NB4 (cell line): ENCODE measurements around the gene OIT3.

Experiments used
- DNase-seq: peaks from one replicate; pipeline ENCODE4 v3.0.0; 2010; ENCODE audit warnings: low read depth
- H3K4me3 ChIP-seq: one replicate; pipeline ENCODE4 v1.5.1; 2011; ENCODE audit warnings: mild to moderate bottlenecking, low read depth, low read length, moderate library complexity
- CTCF ChIP-seq: IDR thresholded peaks from one replicate; pipeline ENCODE4 v1.5.1; 2012; ENCODE audit warnings: low read depth, low read length
- MYC ChIP-seq: IDR thresholded peaks from 2 replicates; pipeline ENCODE4 v1.6.1; 2011; ENCODE audit warnings: low read depth, low read length
- POLR2A ChIP-seq: IDR thresholded peaks from 2 replicates; pipeline ENCODE4 v1.6.1; 2011; ENCODE audit warnings: mild to moderate bottlenecking; ENCODE audit not compliant: insufficient read length; ENCODE audit errors: extremely low read depth
- TF ChIP-seq, protein P1 (sequence below): IDR thresholded peaks from 2 replicates; pipeline ENCODE4 v1.6.1; 2011; ENCODE audit warnings: low read depth, low read length

OIT3 gene

GRCh38 chr10:72927485-72927884 is 33.9 kb downstream of the OIT3 start:
- H3K4me3 ChIP-seq, result no peak overlapping the region
- DNase-seq, result no peak
- TF ChIP-seq MYC (no peak), POLR2A (no peak), CTCF (no peak)
- TF ChIP-seq, protein P1, sequence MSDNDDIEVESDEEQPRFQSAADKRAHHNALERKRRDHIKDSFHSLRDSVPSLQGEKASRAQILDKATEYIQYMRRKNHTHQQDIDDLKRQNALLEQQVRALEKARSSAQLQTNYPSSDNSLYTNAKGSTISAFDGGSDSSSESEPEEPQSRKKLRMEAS, result no peak

GRCh38 chr10:72928798-72929197 is 35.3 kb downstream of the OIT3 start:
- TF ChIP-seq, protein P1, result no peak
- TF ChIP-seq POLR2A, result no peak
- no peak for TF ChIP-seq MYC
- no peak for TF ChIP-seq CTCF
- no peak overlapping the region for H3K4me3 ChIP-seq
- no peak for DNase-seq

- TF ChIP-seq, protein P1, result no peak
- TF ChIP-seq CTCF, result no peak
- no peak for TF ChIP-seq MYC
- no peak for TF ChIP-seq POLR2A
- DNase-seq, result no peak
- H3K4me3 ChIP-seq, result no peak overlapping the region
Measured at GRCh38 chr10:72930276-72930675, 36.7 kb downstream of the OIT3 start.

DNA sequence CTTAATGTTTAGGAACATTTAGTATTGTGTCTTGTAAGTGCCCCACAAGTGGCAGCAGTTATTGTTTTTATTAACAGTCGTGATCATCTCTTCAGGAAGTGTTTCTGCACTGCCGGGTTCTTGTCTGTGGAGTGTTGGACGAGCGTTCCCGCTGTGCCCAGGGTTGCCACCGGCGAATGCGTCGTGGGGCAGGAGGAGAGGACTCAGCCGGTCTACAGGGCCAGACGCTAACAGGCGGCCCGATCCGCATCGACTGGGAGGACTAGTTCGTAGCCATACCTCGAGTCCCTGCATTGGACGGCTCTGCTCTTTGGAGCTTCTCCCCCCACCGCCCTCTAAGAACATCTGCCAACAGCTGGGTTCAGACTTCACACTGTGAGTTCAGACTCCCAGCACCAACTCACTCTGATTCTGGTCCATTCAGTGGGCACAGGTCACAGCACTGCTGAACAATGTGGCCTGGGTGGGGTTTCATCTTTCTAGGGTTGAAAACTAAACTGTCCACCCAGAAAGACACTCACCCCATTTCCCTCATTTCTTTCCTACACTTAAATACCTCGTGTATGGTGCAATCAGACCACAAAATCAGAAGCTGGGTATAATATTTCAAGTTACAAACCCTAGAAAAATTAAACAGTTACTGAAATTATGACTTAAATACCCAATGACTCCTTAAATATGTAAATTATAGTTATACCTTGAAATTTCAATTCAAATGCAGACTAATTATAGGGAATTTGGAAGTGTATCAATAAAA is 38.9 kb downstream of the OIT3 start:
- DNase-seq, result no peak
- TF ChIP-seq MYC, result no peak
- TF ChIP-seq POLR2A, result no peak
- TF ChIP-seq, protein P1, result no peak
- no peak for TF ChIP-seq CTCF

GRCh38 chr10:72935361-72935760 is 41.8 kb downstream of the OIT3 start:
- no peak for DNase-seq
- H3K4me3 ChIP-seq, result no peak overlapping the region
- no peak for TF ChIP-seq CTCF

More for the DNA sequence above, 38.9 kb downstream of the OIT3 start:
- no peak overlapping the region for H3K4me3 ChIP-seq

DNA sequence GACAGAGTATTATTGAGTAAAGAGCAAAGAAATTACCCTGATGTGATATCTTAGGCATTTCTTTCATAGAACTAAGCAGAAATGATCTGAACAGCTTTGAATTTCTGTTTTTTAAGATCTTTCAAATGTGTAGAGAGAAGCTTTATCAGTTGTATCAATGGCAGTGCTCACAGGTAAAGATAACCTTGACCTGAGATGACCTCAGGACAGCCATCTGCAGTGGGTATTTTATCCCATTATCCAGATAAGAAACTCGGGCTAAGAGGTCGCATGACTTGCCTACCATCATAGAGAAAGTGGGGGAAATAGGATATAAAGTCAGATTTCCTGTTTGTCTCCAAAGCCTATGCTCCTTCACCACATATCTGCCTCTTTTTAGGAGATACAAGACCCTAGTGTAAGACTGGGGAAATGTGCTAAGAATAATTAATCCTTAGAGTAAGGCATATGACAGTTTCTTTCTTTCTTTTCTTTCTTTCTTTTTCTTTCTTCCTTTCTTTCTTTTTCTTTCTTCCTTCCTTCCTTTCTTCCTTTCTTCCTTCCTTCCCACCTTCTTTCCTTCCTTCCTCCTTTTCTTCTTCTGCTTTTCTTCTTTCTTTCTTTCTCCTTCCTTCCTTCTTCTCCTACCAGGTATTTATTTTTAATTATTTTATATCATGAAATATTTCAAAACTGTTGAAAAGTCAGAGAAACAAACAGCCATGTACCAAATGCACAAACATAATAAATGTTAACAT is 50.1 kb downstream of the OIT3 start:
- TF ChIP-seq, protein P1, result no peak
- no peak for TF ChIP-seq CTCF
- TF ChIP-seq POLR2A, result no peak
- no peak for TF ChIP-seq MYC
- no peak for DNase-seq
- no peak overlapping the region for H3K4me3 ChIP-seq
